ENCODE measurements around the gene NVL. TPM values are rescaled to one million over a fixed set of nuclear protein-coding genes. Genes with fewer than 3 reads are reported as not detected.

The NVL gene
- total and polyA plus RNA-seq, 4 donors, result 12.8 to 41.5 (median 29.1) TPM

- H3K9ac ChIP-seq (ENCODE audit: insufficient read depth in 1 of 2, low read length in 2 of 2), result no peak overlapping the region
- 78 to 82% methylated on average over 3 of the region's 3 CpGs for WGBS, 2 donors
- no peak for DNase-seq
- TF ChIP-seq CTCF (IDR thresholded peaks at IDR 0.05; ENCODE audit: control extremely low read depth, extremely low read depth), result no peak
- no peaks in the 10 kb centered on the region for H3K27me3 ChIP-seq (ENCODE audit: control insufficient read depth in 3 of 3, insufficient read depth in 3 of 3, low read length in 2 of 3)
- no peaks in the 10 kb centered on the region for H3K9me3 ChIP-seq (ENCODE audit: control insufficient read depth in 4 of 4, insufficient read depth in 3 of 4, low read length in 3 of 4)
- no peak for ATAC-seq (ENCODE audit: insufficient read depth, low FRiP score)
- no peak overlapping the region for H3K4me3 ChIP-seq
- peaks cover 0 to 2% (median 0%) of the 10 kb centered on the region in 4 donors for H3K36me3 ChIP-seq (ENCODE audit: control insufficient read depth in 4 of 4, insufficient read depth in 4 of 4, low read length in 4 of 4)
- H3K27ac ChIP-seq (ENCODE audit: low read depth in 1 of 2, low read length in 1 of 2), result no peak overlapping the region
- peaks cover 0 to 12% (median 4%) of the 10 kb centered on the region in 5 donors for H3K4me1 ChIP-seq (ENCODE audit: control insufficient read depth in 5 of 5, insufficient read depth in 5 of 5, low read length in 5 of 5)
Observed at GRCh38 chr1:224359207-224359606, 29.2 kb upstream of the NVL start.

- peak overlapping the region in 1 of 2 donors; percentile 45 for H3K27ac ChIP-seq (ENCODE audit: low read depth in 1 of 2, low read length in 1 of 2)
- ATAC-seq (ENCODE audit: insufficient read depth, low FRiP score) (no peak), DNase-seq (no peak)
Observed at GRCh38 chr1:224358237-224358636, 28.3 kb upstream of the NVL start.

GRCh38 chr1:224357626-224358124 is 27.7 kb upstream of the NVL start:
- Histone ChIP-seq H3K4me3 (peak overlapping the region; percentile 90), H3K9ac (ENCODE audit: insufficient read depth in 1 of 2, low read length in 2 of 2) (peak overlapping the region in 1 of 2 donors; percentile 77), H3K4me1 (ENCODE audit: control insufficient read depth in 5 of 5, insufficient read depth in 5 of 5, low read length in 5 of 5) (peaks cover 0 to 12% (median 4%) of the 10 kb centered on the region in 5 donors), H3K36me3 (ENCODE audit: control insufficient read depth in 4 of 4, insufficient read depth in 4 of 4, low read length in 4 of 4) (no peaks in the 10 kb centered on the region), H3K27me3 (ENCODE audit: control insufficient read depth in 3 of 3, insufficient read depth in 3 of 3, low read length in 2 of 3) (no peaks in the 10 kb centered on the region), H3K9me3 (ENCODE audit: control insufficient read depth in 4 of 4, insufficient read depth in 3 of 4, low read length in 3 of 4) (no peaks in the 10 kb centered on the region), H3K27ac (ENCODE audit: low read depth in 1 of 2, low read length in 1 of 2) (peak overlapping the region; percentile 86 to 92)
- ATAC-seq (ENCODE audit: insufficient read depth, low FRiP score), result no peak
- WGBS, 2 donors, result 12 to 20% methylated on average over 9 of the region's 9 CpGs
- DNase-seq, result peak in 2 of 3 donors; percentile 47 to 78
- no peak for TF ChIP-seq CTCF (IDR thresholded peaks at IDR 0.05; ENCODE audit: control extremely low read depth, extremely low read depth)

More at GRCh38 chr1:224358237-224358636, 28.3 kb upstream of the NVL start:
- no peaks in the 10 kb centered on the region for H3K36me3 ChIP-seq (ENCODE audit: control insufficient read depth in 4 of 4, insufficient read depth in 4 of 4, low read length in 4 of 4)
- H3K9ac ChIP-seq (ENCODE audit: insufficient read depth in 1 of 2, low read length in 2 of 2), result peak overlapping the region in 1 of 2 donors; percentile 77
- 36 to 55% methylated on average over 4 of the region's 4 CpGs for WGBS, 2 donors
- H3K4me3 ChIP-seq, result no peak overlapping the region
- H3K27me3 ChIP-seq (ENCODE audit: control insufficient read depth in 3 of 3, insufficient read depth in 3 of 3, low read length in 2 of 3), result no peaks in the 10 kb centered on the region
- TF ChIP-seq CTCF (IDR thresholded peaks at IDR 0.05; ENCODE audit: control extremely low read depth, extremely low read depth), result no peak
- H3K4me1 ChIP-seq (ENCODE audit: control insufficient read depth in 5 of 5, insufficient read depth in 5 of 5, low read length in 5 of 5), result peaks cover 0 to 12% (median 4%) of the 10 kb centered on the region in 5 donors
- H3K9me3 ChIP-seq (ENCODE audit: control insufficient read depth in 4 of 4, insufficient read depth in 3 of 4, low read length in 3 of 4), result no peaks in the 10 kb centered on the region
